Pons (tissue), 1 donor: ENCODE measurements around the gene INO80C.

Source experiments
- DNase-seq: peaks from one replicate; pipeline ENCODE4 v3.0.0-alpha.2; 2016; ENCODE audit warnings: low spot score

Gene INO80C

GRCh38 chr18:35513181-35513936 lies 15.6 kb upstream of the INO80C start:
- no peak for DNase-seq

DNA sequence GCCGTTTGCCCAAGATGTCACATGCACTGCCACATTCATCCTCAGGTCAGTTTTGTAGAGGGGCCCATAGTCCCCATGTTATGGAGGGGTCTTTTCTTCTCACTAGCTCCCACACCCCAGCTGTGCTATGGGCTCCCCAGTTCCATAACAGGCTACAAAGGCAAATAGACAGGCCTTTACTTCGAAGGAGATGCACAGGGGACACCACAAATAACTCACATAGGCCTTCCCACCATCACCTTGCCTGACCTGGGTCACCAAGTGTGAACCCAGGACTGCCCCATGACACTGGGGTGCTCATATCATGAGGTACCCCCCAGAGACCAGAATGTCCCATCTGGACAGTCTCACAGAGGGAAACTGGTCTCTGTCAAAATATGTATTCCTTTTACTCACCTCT lies 15.0 kb upstream of the INO80C start:
- DNase-seq, result no peak

- no peak for DNase-seq
These were observed 14.1 kb upstream of the INO80C start for GRCh38 chr18:35511833-35512232.

DNA sequence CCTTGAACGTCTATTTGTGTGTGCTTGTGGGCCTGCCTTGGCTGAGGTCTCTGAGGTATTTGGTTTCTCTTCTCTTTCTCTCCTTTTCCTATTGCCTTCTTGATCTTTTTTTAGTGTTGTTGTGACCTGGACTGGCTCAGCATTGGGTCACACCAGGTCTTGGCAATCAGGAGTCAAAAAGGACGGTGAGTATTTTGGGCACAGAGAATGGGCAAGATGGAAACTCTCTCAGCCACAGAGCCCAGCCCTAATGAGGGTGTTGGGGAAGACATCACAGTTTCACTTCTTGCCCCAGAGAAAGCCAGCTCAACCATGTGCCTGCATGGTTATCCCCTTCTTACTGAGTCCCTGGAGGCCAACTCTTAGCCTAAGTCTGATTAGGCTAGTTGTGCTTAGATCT lies 13.7 kb upstream of the INO80C start:
- DNase-seq, result no peak

- DNase-seq, result no peak
These were observed 12.4 kb upstream of the INO80C start for GRCh38 chr18:35510076-35510651.

DNA sequence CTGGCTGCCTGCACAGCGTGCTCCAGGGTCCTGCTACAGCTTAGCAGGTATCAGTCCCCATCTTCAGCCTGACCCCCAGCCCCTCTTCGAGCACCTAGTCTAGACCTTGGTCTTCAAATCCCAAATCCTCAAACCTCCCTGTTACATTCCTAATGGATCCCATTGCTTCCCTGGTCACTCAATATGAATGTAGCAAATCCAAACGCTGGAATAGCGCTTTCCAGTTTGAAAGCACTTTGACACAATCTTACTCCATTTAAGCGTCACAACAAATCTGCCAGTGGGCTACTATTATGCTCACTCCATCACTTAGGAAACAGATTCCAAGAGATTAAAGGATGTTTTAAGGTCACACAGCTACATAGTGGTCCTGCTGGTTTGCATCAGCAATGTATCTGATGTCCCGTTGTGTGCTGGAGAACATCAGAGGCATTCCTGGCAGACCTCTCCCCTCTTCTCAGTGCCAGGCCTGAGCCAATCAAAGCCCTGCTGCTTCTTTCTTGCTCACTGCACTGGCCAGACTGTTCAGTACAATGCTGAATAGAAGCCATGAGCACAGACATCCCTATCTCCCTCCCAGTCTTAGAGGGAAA lies 11.1 kb upstream of the INO80C start:
- DNase-seq, result no peak

GRCh38 chr18:35508030-35508429 lies 10.3 kb upstream of the INO80C start:
- no peak for DNase-seq

DNA sequence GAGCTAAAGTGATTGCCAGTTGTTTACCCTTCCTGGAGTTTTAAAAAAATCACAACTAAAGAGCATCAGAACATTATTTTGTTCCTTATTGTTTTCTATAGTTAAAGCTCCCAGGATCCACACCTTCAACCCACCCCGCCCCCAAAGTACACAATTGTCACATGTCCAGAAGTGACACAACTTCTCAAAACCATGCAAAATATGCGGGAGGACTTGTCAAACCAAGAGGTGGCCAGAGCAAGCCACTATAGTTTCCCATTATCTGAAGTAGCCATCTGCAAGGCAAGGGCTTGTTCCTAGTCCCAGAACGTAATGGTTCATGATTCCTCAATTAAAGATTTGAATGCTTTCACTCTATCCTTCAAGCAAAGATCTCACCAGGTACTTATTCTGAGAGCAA lies 9.9 kb upstream of the INO80C start:
- no peak for DNase-seq

- DNase-seq, result no peak
These were observed 9.4 kb upstream of the INO80C start for GRCh38 chr18:35507192-35507591.

GRCh38 chr18:35506024-35506712 lies 8.4 kb upstream of the INO80C start:
- no peak for DNase-seq

GRCh38 chr18:35504996-35505395 lies 7.2 kb upstream of the INO80C start:
- DNase-seq, result no peak

DNA sequence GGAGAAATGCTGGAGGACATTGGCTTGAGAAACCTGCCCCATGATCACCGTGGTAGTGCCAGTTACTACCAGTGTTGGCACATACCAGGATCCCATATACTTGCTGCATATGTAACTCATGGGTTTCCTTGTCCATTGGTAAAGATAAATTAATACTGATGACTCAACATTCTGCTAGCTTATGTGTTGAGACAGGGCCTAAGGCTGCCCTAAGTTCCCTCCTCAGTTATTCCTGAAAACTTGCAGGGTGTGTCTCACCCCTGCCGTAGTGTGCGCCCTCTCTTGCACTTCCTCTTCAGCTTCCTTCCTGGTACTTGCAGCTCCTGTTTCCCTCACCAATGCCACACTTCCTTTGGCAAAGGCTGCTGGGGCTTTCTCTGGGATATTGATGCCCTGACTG lies 4.3 kb upstream of the INO80C start:
- no peak for DNase-seq

GRCh38 chr18:35501369-35501768 lies 3.6 kb upstream of the INO80C start:
- DNase-seq, result no peak

GRCh38 chr18:35500113-35500512 lies 2.4 kb upstream of the INO80C start:
- DNase-seq, result no peak

DNA sequence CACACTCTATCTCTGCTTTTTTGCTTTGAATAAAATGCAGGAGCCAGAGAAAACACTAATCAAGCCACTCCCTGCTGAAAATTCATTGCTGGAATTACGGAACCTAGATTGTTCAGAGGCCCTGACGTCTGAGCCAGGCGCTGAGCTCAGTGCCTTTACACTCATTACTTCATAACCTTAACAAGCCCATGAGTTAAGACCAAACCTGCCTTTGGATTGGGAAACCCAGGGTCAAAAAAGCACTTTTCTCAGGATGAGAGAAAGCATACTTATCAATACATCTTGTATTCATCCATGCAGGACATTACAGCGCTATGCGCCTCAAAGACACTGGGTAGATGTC lies 762 bp downstream of the INO80C start:
- no peak for DNase-seq

DNA sequence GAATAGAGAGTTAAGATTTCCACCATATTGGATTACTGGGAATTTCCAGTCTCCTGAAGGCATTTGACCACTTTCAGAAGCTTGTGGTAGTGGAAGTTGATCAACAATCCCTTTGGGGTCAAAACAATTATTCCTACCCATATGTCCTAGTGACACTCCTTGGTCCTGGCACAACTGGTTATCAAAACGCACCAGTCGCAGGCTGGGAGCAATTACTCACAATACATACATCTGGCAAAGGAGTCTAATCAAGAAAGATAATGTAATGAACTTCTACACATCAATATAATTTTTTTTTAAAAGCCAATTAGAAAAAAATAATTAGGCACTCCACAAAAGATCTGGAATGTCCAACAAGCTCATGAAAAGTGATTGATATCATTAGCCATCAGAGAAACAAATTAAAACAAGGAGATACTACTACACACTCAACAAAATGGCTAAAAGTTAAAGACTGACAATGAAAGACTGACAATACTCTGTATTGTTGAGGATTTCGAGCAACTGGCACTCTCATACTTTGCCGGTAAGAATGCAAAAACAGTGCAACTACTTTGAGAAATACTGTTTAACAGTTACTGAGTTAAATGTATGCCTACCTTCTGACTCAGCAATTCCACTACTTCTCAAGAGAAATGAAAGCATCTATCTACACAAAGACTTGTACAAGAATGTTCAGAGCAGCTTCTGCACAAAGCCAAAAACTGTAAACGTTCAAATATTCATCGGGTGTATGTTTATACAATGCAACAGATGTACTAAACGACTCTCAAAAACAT lies 2.0 kb downstream of the INO80C start:
- no peak for DNase-seq

- no peak for DNase-seq
These were observed 3.2 kb downstream of the INO80C start for GRCh38 chr18:35494251-35495220.

DNA sequence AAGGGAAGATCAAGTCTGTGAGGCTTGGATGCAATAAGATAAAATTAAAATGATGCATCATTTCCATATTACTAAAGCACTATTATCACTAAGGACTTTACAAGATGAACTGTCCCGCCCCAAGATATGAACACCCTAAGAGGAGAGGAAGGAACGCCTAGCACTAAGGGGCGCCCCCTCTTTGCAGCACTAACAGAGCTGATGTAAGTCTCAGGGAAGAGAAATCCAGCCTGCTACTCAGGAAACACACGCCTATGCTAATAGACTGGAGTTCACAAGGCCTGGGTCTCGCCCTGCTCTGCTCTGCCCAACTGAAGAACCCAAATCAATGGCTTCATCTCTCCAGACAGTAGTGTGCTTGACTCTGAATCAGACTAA lies 6.1 kb downstream of the INO80C start:
- no peak for DNase-seq

DNA sequence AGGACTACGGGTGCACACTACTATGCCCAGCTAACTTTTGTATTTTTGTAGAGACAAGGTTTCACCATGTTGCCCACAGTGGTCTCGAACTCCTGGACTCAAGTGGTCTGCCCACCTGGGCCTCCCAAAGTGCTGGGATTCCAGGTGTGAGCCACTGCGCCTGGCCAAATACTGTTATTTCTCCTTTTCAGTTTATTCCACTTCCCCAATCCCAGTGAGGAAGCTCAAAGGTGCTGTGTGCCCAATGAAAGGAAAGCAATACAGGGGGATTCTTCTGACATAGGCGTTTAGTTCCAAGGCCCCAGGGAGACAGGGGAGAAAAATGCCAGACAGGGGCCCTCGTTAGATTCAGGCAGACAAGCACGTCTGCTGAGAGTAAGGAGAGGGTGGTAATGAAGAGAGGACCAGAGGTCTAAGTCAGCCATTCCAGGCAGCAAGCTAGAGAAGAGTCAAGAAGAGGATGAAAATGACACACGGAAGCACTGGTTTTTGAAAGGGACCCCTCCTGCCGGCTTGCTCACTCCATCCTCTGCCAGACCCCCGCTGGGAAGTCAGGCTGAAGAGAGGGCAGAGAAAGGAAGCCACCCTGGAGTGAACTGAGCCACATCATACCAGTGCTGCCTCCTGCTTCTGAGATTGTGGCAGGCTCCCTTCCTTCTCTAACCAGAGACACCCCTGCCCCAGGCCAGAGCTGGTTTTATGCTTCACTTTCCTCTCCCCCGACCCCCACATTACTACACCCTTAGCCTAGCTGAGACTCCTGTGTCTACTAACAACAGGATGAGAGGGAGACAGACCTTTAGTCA lies 6.7 kb downstream of the INO80C start:
- no peak for DNase-seq

DNA sequence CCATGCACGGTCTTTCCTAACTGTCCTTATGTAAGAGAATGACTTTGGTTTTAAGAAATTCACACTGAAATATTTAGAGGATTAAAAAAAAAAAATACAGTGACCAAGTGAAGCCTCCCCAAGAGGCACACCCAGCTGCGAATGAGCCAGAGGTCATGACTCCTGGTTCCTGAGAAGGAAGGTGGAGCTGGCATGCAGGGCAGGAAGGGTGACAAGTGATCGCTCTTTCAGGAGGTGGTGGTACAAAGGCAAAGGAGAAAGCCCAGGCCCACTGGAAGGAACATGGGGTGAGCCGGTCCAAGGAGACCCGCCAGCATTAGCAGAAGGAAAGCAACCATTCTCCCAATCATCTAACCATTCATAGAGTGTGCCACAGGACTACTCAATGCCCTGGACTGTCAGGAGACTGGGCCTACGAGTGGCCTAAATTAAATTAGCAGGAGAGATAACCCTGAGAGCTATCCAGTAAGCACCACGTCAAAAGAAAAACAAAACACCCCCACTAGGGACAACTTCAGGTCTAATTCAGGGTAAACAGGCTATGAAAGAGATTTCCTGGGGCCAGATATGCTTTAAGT lies 7.8 kb downstream of the INO80C start:
- no peak for DNase-seq
